HCT116 (cell line): ENCODE results near the gene SPINT2. TPM values are rescaled to one million over a fixed set of nuclear protein-coding genes. Genes with fewer than 3 reads are reported as not detected.
A peak's percentile ranks its signal among the peaks of the same experiment; 100 is the strongest.

ENCODE experiments used
- ATAC-seq: fragments of 200-7000 bp; cut with Tn5 transposase; 2 replicates; pipeline ENCODE4 v1.9.1; 2020; ENCODE audit warnings: mild to moderate bottlenecking, moderate library complexity
- BruUV-seq: library from RNA; stranded (reverse); fragments of 400-500 nt; replicated peaks from 2 replicates; lab custom pipeline; 2021; lab: Mats Ljungman, UMichigan
- CTCF ChIA-PET: fragments of 300-600 bp; sonication (Branson Sonifier 250); formaldehyde crosslinking; loops from one replicate; lab custom pipeline; 2021; ENCODE audit warnings: antibody characterized with exemption; lab: Charles Lee
- POLR2A ChIA-PET: fragments of 300-600, 350-600 bp; sonication (Branson Sonifier 250); formaldehyde crosslinking; loops from one replicate; lab custom pipeline; 2021; ENCODE audit warnings: antibody characterized with exemption; lab: Charles Lee
- RAD21 ChIA-PET, 2 experiments: fragments of 300-600 bp; sonication (Branson Sonifier 250); formaldehyde crosslinking; loops; one replicate each; lab custom pipeline; 2023; ENCODE audit warnings: low total read pairs in 2 of 2; ENCODE audit not compliant: uncharacterized antibody in 2 of 2, unreplicated experiment in 2 of 2, low non-redundant PET in 1 of 2; lab: Charles Lee
- DNase-seq: peaks from one replicate; pipeline ENCODE4 v3.0.0-alpha.2; 2010; ENCODE audit warnings: low read depth, low spot score
- H2AFZ ChIP-seq: fragments of 200-600 bp; shearing (Covaris generic), sonication (generic); 2 replicates; pipeline ENCODE4 v1.6.1; 2017; ENCODE audit warnings: low read depth, mixed run types, mixed read lengths, antibody characterized with exemption, low read length; ENCODE audit not compliant: poor library complexity, severe bottlenecking
- H3K27ac ChIP-seq: 2 replicates; pipeline ENCODE4 v1.5.1; 2012; ENCODE audit warnings: low read depth, low read length
- H3K27me3 ChIP-seq: fragments of 200-600 bp; sonication (generic); 2 replicates; pipeline ENCODE4 v1.6.1; 2016; ENCODE audit warnings: mixed run types, low read length, mixed read lengths; ENCODE audit not compliant: insufficient read depth
- H3K36me3 ChIP-seq, 2 experiments: fragments of 200-500 bp in 1 of 2; fragments of 200-600 bp in 1 of 2; sonication (Bioruptor generic) in 1 of 2; sonication (generic) in 1 of 2; 2 replicates each; pipeline versions ENCODE4 v1.5.1 to v1.6.1; 2014 to 2016; ENCODE audit warnings: low read length in 2 of 2, inconsistent platforms in 1 of 2, mixed read lengths in 1 of 2, mixed run types in 1 of 2; ENCODE audit not compliant: insufficient read depth in 2 of 2, control insufficient read depth in 1 of 2
- H3K4me1 ChIP-seq, 2 experiments: fragments of 200-600 bp in 1 of 2; sonication (generic) in 1 of 2; 2 replicates each; pipeline versions ENCODE4 v1.5.1 to v1.6.1; 2012 to 2017; ENCODE audit warnings: low read length in 2 of 2, inconsistent platforms in 1 of 2, mild to moderate bottlenecking in 1 of 2, mixed read lengths in 1 of 2, mixed run types in 1 of 2, moderate library complexity in 1 of 2; ENCODE audit not compliant: insufficient read depth in 2 of 2, control insufficient read depth in 1 of 2
- H3K4me2 ChIP-seq: fragments of 200-600 bp; sonication (generic); 2 replicates; pipeline ENCODE4 v1.6.1; 2017; ENCODE audit warnings: mixed run types, low read length, mixed read lengths
- H3K4me3 ChIP-seq, 2 experiments: fragments of 200-600 bp in 1 of 2; sonication (generic) in 1 of 2; replicated peaks in 1 of 2; 2 replicates each; pipeline ENCODE4 v1.5.1; 2011 to 2016; ENCODE audit warnings: low read length in 2 of 2, control low read depth in 1 of 2, low read depth in 1 of 2, mild to moderate bottlenecking in 1 of 2, mixed read lengths in 1 of 2, mixed run types in 1 of 2
- H3K79me2 ChIP-seq: fragments of 200-600 bp; sonication (generic); 2 replicates; pipeline ENCODE4 v1.6.1; 2017; ENCODE audit warnings: mild to moderate bottlenecking, mixed run types, low read length, moderate library complexity, mixed read lengths; ENCODE audit not compliant: insufficient read depth
- H3K9ac ChIP-seq: fragments of 200-600 bp; sonication (generic); 2 replicates; pipeline ENCODE4 v1.6.1; 2016; ENCODE audit warnings: low read length, mixed read lengths
- H3K9me2 ChIP-seq: fragments of 200-600 bp; sonication (generic), shearing (Covaris generic); 2 replicates; pipeline ENCODE4 v1.6.1; 2017; ENCODE audit warnings: mixed run types, mild to moderate bottlenecking, moderate library complexity; ENCODE audit not compliant: insufficient read depth
- H3K9me3 ChIP-seq, 2 experiments: fragments of 200-500 bp in 1 of 2; fragments of 200-600 bp in 1 of 2; sonication (Bioruptor generic) in 1 of 2; sonication (generic) in 1 of 2; 2 replicates each; pipeline ENCODE4 v1.6.1; 2014 to 2017; ENCODE audit warnings: low read length in 2 of 2, mixed read lengths in 2 of 2, inconsistent platforms in 1 of 2, low read depth in 1 of 2, mild to moderate bottlenecking in 1 of 2, mixed run types in 1 of 2, moderate library complexity in 1 of 2; ENCODE audit not compliant: control insufficient read depth in 1 of 2, insufficient read depth in 1 of 2
- H4K20me1 ChIP-seq: fragments of 200-600 bp; sonication (generic), shearing (Covaris generic); 2 replicates; pipeline ENCODE4 v1.6.1; 2017; ENCODE audit warnings: mixed run types, mild to moderate bottlenecking, moderate library complexity; ENCODE audit not compliant: insufficient read depth
- ATF3 ChIP-seq: IDR thresholded peaks from 2 replicates; pipeline ENCODE4 v1.6.1; 2012
- CBX3 ChIP-seq: IDR thresholded peaks from 2 replicates; pipeline ENCODE4 v1.6.1; 2012; ENCODE audit warnings: low read depth
- CEBPB ChIP-seq: IDR thresholded peaks from 2 replicates; pipeline ENCODE4 v1.6.1; 2012; ENCODE audit warnings: low read depth
- CTCF ChIP-seq, 3 experiments: fragments of 200-600 bp in 1 of 3; sonication (generic) in 1 of 3; IDR thresholded peaks in 2 of 3; conservative IDR thresholded peaks in 1 of 3; 2 replicates each; pipeline ENCODE4 v1.5.1; 2012 to 2017; ENCODE audit warnings: low read depth in 2 of 3, low read length in 2 of 3, antibody characterized with exemption in 1 of 3, borderline replicate concordance in 1 of 3, control low read depth in 1 of 3, mild to moderate bottlenecking in 1 of 3, mixed read lengths in 1 of 3, mixed run types in 1 of 3, moderate library complexity in 1 of 3; ENCODE audit not compliant: insufficient read depth in 1 of 3
- EZH2 ChIP-seq: fragments of 200-600 bp; sonication (generic); IDR thresholded peaks from 2 replicates; pipeline ENCODE4 v1.6.1; 2017; ENCODE audit warnings: antibody characterized with exemption, mixed run types
- EZH2phosphoT487 ChIP-seq: fragments of 200-600 bp; IDR thresholded peaks from 2 replicates; pipeline ENCODE4 v1.6.1; 2018; ENCODE audit warnings: antibody characterized with exemption, borderline replicate concordance
- MAX ChIP-seq: IDR thresholded peaks from 2 replicates; pipeline ENCODE4 v1.6.1; 2012
- POLR2A ChIP-seq: IDR thresholded peaks from 2 replicates; pipeline ENCODE4 v1.7.0; 2011; ENCODE audit warnings: borderline replicate concordance; ENCODE audit not compliant: insufficient read depth, insufficient read length; ENCODE audit errors: extremely low read depth
- POLR2AphosphoS5 ChIP-seq: IDR thresholded peaks from 2 replicates; pipeline ENCODE4 v1.6.1; 2011; ENCODE audit warnings: mild to moderate bottlenecking, low read depth, low read length, moderate library complexity
- SIN3A ChIP-seq: IDR thresholded peaks from 2 replicates; pipeline ENCODE4 v1.6.1; 2012; ENCODE audit warnings: low read depth
- SP1 ChIP-seq: IDR thresholded peaks from 2 replicates; pipeline ENCODE4 v1.6.1; 2012; ENCODE audit warnings: low read depth
- SRF ChIP-seq: IDR thresholded peaks from 2 replicates; pipeline ENCODE4 v1.6.1; 2012; ENCODE audit warnings: low read depth
- YY1 ChIP-seq: IDR thresholded peaks from 2 replicates; pipeline ENCODE4 v1.6.1; 2011; ENCODE audit warnings: low read length, low read depth, moderate library complexity, mild to moderate bottlenecking; ENCODE audit not compliant: insufficient replicate concordance; ENCODE audit errors: extremely low read depth
- ZBTB33 ChIP-seq: IDR thresholded peaks from 2 replicates; pipeline ENCODE4 v1.6.1; 2011; ENCODE audit warnings: mild to moderate bottlenecking, low read length, moderate library complexity; ENCODE audit not compliant: insufficient replicate concordance; ENCODE audit errors: extremely low read depth
- ZFX ChIP-seq: fragments of 450-650 bp; IDR thresholded peaks from 2 replicates; pipeline ENCODE4 v1.6.1; 2017
- ZNF274 ChIP-seq: fragments of 200-500 bp; sonication (Bioruptor generic); IDR thresholded peaks from 2 replicates; pipeline ENCODE4 v1.6.1; 2014; ENCODE audit warnings: mild to moderate bottlenecking, low read depth, low read length, inconsistent platforms
- intact Hi-C: fragments of 100-400 bp; cut with micrococcal nuclease; formaldehyde crosslinking; loops from 2 replicates; pipeline ENCODE4 v1.10.0; 2022
- total RNA-seq: library from RNA; stranded (reverse); gene quantifications from one replicate; pipeline ENCODE4 v1.2.1, GENCODE V29; 2021; ENCODE audit not compliant: unreplicated experiment

SPINT2 gene
- total RNA-seq, 1 experiment from 2014 or later: 500 TPM

GRCh38 chr19:38291855-38292254 lies 27.5 kb downstream of the SPINT2 start:
- 0 out of 2 replicates have a peak, but pooled peaks have one; percentile 39 for ATAC-seq
- no peak for DNase-seq
- no peak overlapping the region for H3K4me2 ChIP-seq
- H3K4me3 ChIP-seq: no peak overlapping the region
- no peaks in the 10 kb centered on the region for H4K20me1 ChIP-seq
- TF ChIP-seq SIN3A (no peak), EZH2phosphoT487 (no peak), EZH2 (no peak), YY1 (no peak), ZBTB33 (no peak), MAX (no peak), POLR2AphosphoS5 (no peak), POLR2A (no peak), CBX3 (no peak), CEBPB (no peak), ZNF274 (no peak), CTCF (IDR thresholded peaks at IDR 0.05 in 2 of 3, conservative IDR thresholded peaks at IDR 0.05 in 1 of 3; ENCODE audit: borderline replicate concordance in 1 of 3, insufficient read depth in 1 of 3, low read depth in 2 of 3, low read length in 2 of 3) (no peak), SRF (no peak), SP1 (no peak), ATF3 (no peak), ZFX (no peak)
- ChIA-PET POLR2A (no interaction called here), CTCF (no interaction called here), RAD21 (no interaction called here)
- H3K9me2 ChIP-seq: no peaks in the 10 kb centered on the region
- H3K27ac ChIP-seq: no peak overlapping the region
- H3K79me2 ChIP-seq: peaks cover 5% of the 10 kb centered on the region
- no peak overlapping the region for H2AFZ ChIP-seq
- no peak overlapping the region for H3K9ac ChIP-seq
- intact Hi-C loops: no loop called here
- H3K27me3 ChIP-seq: no peaks in the 10 kb centered on the region
- H3K36me3 ChIP-seq: peaks cover 32 to 51% of the 10 kb centered on the region in 2 experiments
- peaks cover 2 to 4% of the 10 kb centered on the region in 2 experiments; a peak in 1 of 4 replicates for H3K4me1 ChIP-seq
- no peaks in the 10 kb centered on the region for H3K9me3 ChIP-seq
- BruUV-seq: TSS peak; percentile 48
